ENCODE data around the gene INPP5A.

- TF ChIP-seq TAF1 (IDR thresholded peaks at IDR 0.05; ENCODE audit: low read depth, low read length) (no peak), POLR2AphosphoS5 (IDR thresholded peaks at IDR 0.05; ENCODE audit: low read depth, low read length) (no peak), POLR2A (IDR thresholded peaks at IDR 0.05; ENCODE audit: low read depth, low read length) (no peak), PAX5 (IDR thresholded peaks at IDR 0.05; ENCODE audit: insufficient read depth, low read length, severe bottlenecking) (no peak), SPI1 (IDR thresholded peaks at IDR 0.05; ENCODE audit: low read depth, low read length) (no peak)
These were observed 289.8 kb downstream of the INPP5A start for GRCh38 chr10:132827423-132827789.
